ENCODE measurements around the gene STEAP2.

Gene STEAP2

DNA sequence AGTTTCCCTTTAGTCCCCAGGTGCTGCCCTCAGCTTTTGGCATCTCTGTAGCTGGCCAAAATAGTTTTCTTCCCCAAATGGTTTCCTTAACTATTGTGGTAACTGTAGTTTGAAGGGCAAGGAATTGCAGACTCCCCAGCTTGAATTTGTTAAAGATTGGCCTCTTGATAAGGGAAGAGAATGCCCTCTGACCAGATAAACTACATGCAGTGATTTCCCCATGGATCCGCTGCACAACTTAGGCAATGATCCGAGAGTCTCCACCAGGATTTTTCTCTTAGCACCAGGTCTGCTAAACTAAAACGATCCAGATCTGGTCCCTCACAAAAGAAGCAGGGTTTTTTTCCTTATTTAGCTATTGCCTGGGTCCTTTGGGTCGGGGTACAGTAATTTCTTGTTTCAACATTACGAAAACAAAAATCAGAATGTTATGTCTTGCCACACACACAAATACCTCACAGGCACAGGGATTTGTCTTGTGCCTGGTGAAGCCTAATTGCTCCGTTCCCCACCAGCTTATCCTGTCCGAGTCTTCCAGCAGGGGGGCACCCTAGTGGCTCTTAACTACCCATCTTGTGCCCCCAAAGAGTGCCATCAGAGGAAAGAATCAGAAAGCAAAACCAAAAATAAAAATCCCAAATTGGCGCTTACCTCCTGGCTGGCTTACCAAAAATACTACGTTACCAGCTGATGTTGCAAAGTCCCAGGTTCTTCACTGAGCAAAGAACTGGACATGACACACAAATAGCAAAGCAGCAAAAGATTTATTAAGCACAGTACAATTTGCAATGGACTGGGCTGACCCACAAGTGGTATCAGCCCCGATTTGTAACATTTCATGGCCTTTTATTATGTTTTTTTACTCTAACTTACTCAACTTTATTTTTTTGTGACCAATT lies 16.4 kb upstream of the STEAP2 start:
- no peak for DNase-seq

DNA sequence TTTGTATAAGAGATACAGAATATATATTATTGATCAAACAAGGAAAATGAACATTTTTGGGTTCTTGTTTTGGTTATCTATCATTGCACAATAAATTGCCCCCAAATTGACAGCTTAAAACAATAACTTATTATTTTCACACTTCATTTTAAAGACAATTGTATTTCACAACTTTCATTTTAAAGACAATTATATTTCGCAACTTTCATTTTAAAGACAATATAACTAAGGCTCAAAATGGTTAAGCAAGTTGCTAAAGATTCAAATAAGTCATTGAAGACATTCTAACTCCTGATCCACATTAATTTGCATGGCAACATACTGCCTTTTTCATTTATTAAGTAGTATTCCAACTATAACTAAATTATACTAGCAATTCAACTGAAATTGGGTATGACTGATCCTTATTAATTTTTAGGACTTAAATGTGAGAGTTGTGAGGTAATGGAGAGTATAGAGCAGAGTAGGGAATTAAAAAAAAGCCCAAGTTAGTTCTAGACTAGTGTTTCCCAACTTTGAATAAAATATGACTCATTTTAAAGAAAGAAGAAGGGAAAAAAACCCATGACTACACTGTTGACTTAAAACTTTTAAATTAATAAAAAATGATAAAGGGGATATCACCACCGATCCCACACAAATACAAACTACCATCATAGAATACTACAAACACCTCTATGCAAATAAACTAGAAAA lies 9.9 kb upstream of the STEAP2 start:
- no peak for DNase-seq

GRCh38 chr7:90207956-90208355 lies 3.6 kb upstream of the STEAP2 start:
- no peak for DNase-seq

- DNase-seq, result no peak
These were observed 1.8 kb upstream of the STEAP2 start for GRCh38 chr7:90209776-90210175.

DNA sequence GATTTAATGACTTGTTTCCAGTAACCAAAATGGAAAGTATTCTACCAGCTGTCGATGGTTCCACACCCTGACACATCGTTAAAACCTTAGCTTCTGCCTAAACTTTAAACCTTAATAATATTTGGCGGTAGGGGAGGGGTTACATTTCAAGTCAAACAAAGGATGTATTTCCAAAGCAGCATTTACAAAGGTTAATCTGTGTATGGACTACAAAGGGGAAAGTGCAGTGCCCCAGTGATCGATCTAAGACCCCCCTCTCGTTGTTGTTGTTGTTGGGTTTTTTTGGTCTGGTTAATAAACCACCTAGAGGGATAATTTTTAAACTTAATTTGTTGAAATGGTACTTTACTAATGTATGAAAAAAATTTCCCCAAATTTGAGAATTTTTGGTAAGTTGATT lies 1.1 kb upstream of the STEAP2 start:
- no peak for DNase-seq

DNA sequence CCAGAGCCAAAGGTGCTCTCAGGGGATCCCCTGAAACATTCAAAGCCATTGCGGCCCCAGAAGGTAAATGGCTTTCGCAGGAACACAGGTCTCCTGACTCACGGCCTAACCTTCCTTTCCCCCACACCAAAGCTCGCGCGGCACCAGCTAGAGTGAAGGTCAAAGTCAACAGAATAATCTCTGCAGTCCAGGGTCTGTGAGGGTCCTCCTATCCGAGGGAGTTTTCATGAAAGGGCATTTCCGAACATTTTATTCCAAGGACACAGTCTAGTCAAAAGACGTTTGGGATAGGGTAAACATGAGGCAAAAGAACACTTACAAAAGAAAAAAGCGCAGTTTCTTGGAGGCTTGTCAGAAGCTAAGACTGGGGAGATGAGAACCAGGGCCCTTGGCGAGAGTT lies 559 bp upstream of the STEAP2 start:
- DNase-seq, result no peak

DNA sequence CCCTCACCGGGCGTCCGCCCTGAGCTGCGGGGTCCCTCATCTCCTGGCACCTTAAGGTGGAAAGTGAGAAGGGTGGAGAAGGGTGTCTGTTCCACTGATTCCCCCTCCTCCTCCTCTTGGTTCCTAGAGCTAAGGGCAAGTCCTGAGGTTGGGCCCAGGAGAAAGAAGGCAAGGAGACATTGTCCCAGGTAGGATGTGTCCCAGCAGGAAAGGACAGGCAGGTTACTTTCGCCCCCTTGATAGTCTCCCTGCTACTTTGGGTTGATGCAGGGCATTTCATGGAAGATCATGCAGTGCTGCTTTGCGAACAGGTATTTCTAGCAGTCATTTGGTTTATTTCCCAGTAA lies 582 bp downstream of the STEAP2 start:
- no peak for DNase-seq

GRCh38 chr7:90213521-90213920 lies 2.0 kb downstream of the STEAP2 start:
- DNase-seq, result no peak

DNA sequence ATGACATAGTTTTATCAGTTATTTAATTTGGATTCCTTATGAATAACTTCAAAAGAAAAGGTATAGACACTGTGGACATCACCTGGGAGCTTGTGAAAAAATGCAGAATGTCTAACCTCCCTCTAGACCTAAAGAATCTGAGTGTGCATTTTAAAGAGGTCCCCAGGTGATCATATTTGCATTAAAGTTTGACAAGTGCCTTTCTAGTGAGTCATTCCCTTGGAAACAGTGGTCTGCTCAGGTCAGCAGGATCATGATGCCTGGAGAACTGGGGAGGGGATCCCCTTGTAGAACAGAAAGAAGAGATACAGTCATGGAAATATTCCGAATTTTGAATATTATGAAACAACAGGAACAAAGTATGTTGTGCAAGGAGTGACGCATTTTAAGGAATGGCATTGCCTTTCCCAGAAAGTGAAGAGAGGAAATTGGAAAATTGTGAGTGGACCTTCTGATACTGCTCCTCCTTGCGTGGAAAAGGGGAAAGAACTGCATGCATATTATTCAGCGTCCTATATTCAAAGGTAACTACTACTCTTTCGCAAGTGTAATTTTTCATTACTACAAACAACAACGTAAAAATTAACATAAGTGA lies 4.6 kb downstream of the STEAP2 start:
- no peak for DNase-seq

GRCh38 chr7:90216771-90217170 lies 5.2 kb downstream of the STEAP2 start:
- no peak for DNase-seq

DNA sequence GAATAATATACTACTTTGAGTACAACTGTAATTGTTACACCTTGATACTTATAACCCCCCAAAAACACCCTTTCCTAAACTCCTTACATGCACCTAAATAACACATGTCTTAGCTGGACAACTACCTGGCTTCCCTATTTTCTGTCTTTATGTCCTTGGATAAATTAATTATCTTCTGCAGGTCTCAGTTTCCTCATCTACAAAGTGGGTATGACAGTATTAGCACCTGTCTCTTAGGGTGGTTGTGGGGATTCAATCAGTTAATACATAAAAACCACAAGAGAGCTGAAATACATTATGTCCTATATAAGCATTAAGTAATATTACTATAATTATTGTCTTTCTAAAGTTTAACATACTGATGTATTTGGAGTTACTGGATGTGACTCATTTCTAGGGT lies 10.8 kb downstream of the STEAP2 start:
- DNase-seq, result no peak

DNA sequence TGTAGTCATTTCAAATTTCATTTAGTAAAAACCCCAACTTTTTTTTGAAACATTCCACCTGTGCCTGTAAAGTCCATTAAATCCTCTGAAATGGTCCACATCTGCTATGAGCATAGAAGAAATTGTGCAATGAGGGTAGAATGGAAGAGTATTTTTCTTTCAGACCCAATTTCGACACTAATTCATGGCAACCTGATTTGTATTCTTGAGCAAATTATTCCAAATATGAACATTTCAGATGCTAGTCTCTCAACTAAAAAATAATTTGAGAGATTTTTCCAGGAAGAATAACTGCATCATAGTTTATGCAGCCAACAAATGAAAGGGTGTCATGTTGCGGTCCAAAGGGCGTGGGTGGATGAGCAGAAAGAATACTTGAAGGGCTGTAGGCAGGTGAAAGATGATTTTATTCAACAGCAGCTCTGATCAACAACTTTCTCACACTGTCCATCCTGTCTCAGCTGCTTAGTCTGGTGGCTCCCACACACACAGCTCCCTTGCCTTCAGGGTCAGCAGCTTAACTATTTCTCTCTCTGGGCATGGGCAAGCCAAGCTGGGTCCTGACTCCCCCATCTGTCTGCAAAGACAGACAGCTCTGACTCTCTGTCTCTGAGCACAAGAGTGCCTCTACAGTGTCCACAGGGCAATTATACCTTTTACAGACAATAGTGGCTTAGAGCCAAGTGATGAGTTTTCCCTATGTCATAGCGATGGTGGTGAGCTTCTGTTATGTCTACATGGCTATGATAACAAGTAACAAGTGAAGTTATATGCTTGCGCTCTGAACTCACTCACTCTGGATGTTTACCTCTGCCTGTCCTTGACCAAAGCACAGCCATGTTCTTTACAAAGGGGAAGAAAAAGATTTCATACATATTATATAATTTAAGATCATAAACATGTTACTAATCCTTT lies 11.5 kb downstream of the STEAP2 start:
- DNase-seq, result no peak

- no peak for DNase-seq
These were observed 12.7 kb downstream of the STEAP2 start for GRCh38 chr7:90224195-90224594.

DNA sequence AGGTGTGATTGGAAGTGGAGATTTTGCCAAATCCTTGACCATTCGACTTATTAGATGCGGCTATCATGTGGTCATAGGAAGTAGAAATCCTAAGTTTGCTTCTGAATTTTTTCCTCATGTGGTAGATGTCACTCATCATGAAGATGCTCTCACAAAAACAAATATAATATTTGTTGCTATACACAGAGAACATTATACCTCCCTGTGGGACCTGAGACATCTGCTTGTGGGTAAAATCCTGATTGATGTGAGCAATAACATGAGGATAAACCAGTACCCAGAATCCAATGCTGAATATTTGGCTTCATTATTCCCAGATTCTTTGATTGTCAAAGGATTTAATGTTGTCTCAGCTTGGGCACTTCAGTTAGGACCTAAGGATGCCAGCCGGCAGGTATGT lies 13.6 kb downstream of the STEAP2 start:
- peak; percentile 67 for DNase-seq

- no peak for DNase-seq
These were observed 14.1 kb downstream of the STEAP2 start for GRCh38 chr7:90225601-90226000.

DNA sequence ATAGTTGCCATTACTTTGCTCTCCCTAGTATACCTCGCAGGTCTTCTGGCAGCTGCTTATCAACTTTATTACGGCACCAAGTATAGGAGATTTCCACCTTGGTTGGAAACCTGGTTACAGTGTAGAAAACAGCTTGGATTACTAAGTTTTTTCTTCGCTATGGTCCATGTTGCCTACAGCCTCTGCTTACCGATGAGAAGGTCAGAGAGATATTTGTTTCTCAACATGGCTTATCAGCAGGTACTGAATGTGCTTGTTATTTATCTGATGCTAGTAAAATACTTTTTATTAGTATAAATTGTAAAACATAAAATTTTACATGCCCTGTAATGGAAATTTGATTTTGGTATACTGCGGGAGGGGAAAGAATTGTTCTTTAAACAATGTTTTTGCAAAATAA lies 15.7 kb downstream of the STEAP2 start:
- no peak for DNase-seq

- no peak for DNase-seq
These were observed 18.1 kb downstream of the STEAP2 start for GRCh38 chr7:90229682-90230081.

GRCh38 chr7:90230834-90231233 lies 19.3 kb downstream of the STEAP2 start:
- DNase-seq, result no peak

DNA sequence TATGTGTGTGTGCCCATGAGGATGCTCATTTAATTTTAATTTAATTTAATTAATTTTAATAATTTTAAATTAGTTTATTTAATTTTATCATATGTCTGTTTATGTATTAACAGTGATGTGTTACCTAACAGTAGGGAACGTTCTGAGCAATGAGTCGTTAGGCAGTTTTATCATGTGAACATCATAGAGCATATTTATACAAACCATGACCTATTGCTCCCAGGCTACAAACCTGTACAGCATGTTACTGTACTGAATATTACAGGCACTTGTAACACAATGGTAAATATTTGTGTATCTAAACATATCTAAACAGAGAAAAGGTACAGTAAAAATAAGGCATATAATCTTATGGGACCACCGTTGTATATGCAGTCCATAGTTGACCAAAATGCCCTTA lies 19.8 kb downstream of the STEAP2 start:
- no peak for DNase-seq

DNA sequence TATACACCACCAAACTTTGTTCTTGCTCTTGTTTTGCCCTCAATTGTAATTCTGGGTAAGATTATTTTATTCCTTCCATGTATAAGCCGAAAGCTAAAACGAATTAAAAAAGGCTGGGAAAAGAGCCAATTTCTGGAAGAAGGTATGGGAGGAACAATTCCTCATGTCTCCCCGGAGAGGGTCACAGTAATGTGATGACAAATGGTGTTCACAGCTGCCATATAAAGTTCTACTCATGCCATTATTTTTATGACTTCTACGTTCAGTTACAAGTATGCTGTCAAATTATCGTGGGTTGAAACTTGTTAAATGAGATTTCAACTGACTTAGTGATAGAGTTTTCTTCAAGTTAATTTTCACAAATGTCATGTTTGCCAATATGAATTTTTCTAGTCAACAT lies 20.9 kb downstream of the STEAP2 start:
- DNase-seq, result no peak

DNA sequence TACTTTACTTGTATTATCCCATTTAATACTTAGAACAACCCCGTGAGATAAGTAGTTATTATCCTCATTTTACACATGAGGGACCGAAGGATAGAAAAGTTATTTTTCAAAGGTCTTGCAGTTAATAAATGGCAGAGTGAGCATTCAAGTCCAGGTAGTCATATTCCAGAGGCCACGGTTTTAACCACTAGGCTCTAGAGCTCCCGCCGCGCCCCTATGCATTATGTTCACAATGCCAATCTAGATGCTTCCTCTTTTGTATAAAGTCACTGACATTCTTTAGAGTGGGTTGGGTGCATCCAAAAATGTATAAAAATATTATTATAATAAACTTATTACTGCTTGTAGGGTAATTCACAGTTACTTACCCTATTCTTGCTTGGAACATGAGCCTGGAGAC lies 22.0 kb downstream of the STEAP2 start:
- DNase-seq, result no peak

DNA sequence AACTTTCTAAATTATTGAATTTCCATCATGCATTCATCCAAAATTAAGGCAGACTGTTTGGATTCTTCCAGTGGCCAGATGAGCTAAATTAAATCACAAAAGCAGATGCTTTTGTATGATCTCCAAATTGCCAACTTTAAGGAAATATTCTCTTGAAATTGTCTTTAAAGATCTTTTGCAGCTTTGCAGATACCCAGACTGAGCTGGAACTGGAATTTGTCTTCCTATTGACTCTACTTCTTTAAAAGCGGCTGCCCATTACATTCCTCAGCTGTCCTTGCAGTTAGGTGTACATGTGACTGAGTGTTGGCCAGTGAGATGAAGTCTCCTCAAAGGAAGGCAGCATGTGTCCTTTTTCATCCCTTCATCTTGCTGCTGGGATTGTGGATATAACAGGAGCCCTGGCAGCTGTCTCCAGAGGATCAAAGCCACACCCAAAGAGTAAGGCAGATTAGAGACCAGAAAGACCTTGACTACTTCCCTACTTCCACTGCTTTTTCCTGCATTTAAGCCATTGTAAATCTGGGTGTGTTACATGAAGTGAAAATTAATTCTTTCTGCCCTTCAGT lies 25.3 kb downstream of the STEAP2 start:
- DNase-seq, result no peak

- no peak for DNase-seq
These were observed 26.5 kb downstream of the STEAP2 start for GRCh38 chr7:90238022-90238421.

Data from NCI-H2171 treated with DMSO at 0.1 percent for 48 hours (cell line).